ENCODE data around the gene DTNBP1.

- TF ChIP-seq CTCF (IDR thresholded peaks at IDR 0.05; ENCODE audit: extremely low read depth in 1 of 2, insufficient read depth in 1 of 2, low read depth in 1 of 2, low read length in 2 of 2) (no peak), EZH2 (IDR thresholded peaks at IDR 0.05; ENCODE audit: borderline replicate concordance, low read depth, low read length, severe bottlenecking) (no peak), GATA2 (IDR thresholded peaks at IDR 0.05; ENCODE audit: insufficient read depth, insufficient read length, low read depth, low read length) (no peak)
Measured at GRCh38 chr6:15481390-15482291, 181.2 kb downstream of the DTNBP1 start.
